Measurements from ENCODE around the gene PLOD2.

Gene PLOD2

GRCh38 chr3:146177519-146177918, 16.5 kb upstream of the PLOD2 start:
- DNase-seq: no peak
- H3K27me3 ChIP-seq: no peaks in the 10 kb centered on the region
- no peaks in the 10 kb centered on the region for H3K9me3 ChIP-seq
- H3K27ac ChIP-seq: no peak overlapping the region
- H3K36me3 ChIP-seq: peaks cover 5 to 7% (median 6%) of the 10 kb centered on the region in 3 donors
- intact Hi-C loops (cut with DNase I; ENCODE audit: low total_unique reads): no loop called here
- H3K4me1 ChIP-seq: peaks cover 0 to 7% (median 2%) of the 10 kb centered on the region in 4 donors
- no peak for TF ChIP-seq CTCF (IDR thresholded peaks at IDR 0.05)
- no peak overlapping the region for H3K4me3 ChIP-seq

DNA sequence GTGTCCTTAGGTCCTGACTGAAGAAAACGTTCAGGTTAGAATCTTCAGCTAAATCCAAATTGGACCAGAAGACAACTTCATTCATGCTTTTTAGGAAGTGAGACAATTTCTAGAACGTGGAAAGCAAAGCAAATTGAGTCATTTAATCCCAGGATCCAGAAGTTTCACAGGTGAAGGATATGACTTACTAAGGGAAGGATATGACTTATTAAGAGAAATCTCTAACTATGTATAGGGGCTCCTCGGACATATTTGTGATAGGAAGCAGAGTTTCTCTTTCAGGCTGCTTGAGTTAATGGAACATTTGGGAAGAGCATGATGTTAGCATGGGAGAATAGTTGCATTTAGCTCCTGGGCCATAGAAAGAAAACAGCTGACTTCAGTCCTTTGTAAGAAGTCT, 16.1 kb upstream of the PLOD2 start:
- peaks cover 5 to 7% (median 6%) of the 10 kb centered on the region in 3 donors for H3K36me3 ChIP-seq
- no peaks in the 10 kb centered on the region for H3K9me3 ChIP-seq
- no peak for DNase-seq
- no peak for TF ChIP-seq CTCF (IDR thresholded peaks at IDR 0.05)
- peaks cover 0 to 7% (median 2%) of the 10 kb centered on the region in 4 donors for H3K4me1 ChIP-seq
- H3K27me3 ChIP-seq: no peaks in the 10 kb centered on the region
- no peak overlapping the region for H3K4me3 ChIP-seq
- H3K27ac ChIP-seq: no peak overlapping the region
- intact Hi-C loops (cut with DNase I; ENCODE audit: low total_unique reads): no loop called here

DNA sequence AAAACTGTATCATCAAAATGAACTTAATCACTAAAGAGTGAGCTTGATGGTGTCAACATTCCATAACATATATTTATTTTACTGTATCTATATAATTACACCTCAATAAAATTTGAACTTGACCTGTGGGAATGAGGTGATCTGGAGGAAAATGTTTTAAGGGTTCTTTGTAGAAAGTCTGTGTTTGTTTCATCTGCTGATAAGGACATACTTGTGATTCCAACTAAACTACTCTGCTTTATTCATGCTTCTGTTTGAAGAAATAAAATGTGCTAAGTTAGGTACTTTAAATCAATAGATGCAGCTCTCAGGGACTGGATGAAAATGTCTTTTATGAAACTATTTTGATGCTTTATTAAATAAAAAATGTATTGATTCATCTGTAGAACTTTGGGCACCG, 11.6 kb upstream of the PLOD2 start:
- intact Hi-C loops (cut with DNase I; ENCODE audit: low total_unique reads): no loop called here

GRCh38 chr3:146170591-146170990, 9.6 kb upstream of the PLOD2 start:
- Histone ChIP-seq H3K36me3 (peaks cover 5 to 7% (median 6%) of the 10 kb centered on the region in 3 donors), H3K27me3 (no peaks in the 10 kb centered on the region), H3K4me1 (peaks cover 0 to 20% (median 16%) of the 10 kb centered on the region in 4 donors), H3K4me3 (no peak overlapping the region), H3K9me3 (no peaks in the 10 kb centered on the region), H3K27ac (no peak overlapping the region)
- no peak for TF ChIP-seq CTCF (IDR thresholded peaks at IDR 0.05)
- intact Hi-C loops (cut with DNase I; ENCODE audit: low total_unique reads): no loop called here
- no peak for DNase-seq

More for the DNA sequence above, 11.6 kb upstream of the PLOD2 start:
- no peak overlapping the region for H3K27ac ChIP-seq
- no peaks in the 10 kb centered on the region for H3K27me3 ChIP-seq
- H3K36me3 ChIP-seq: peaks cover 5 to 7% (median 6%) of the 10 kb centered on the region in 3 donors
- no peak for DNase-seq
- no peak for TF ChIP-seq CTCF (IDR thresholded peaks at IDR 0.05)
- peaks cover 0 to 5% (median under 1%) of the 10 kb centered on the region in 4 donors for H3K4me1 ChIP-seq
- H3K4me3 ChIP-seq: no peak overlapping the region
- no peaks in the 10 kb centered on the region for H3K9me3 ChIP-seq

- Histone ChIP-seq H3K36me3 (peaks cover 5 to 7% (median 6%) of the 10 kb centered on the region in 3 donors), H3K27ac (no peak overlapping the region), H3K9me3 (no peaks in the 10 kb centered on the region), H3K27me3 (no peaks in the 10 kb centered on the region), H3K4me3 (no peak overlapping the region), H3K4me1 (peaks cover 0 to 27% (median 21%) of the 10 kb centered on the region in 4 donors)
- DNase-seq: no peak
- intact Hi-C loops (cut with DNase I; ENCODE audit: low total_unique reads): no loop called here
- no peak for TF ChIP-seq CTCF (IDR thresholded peaks at IDR 0.05)
These were observed 8.9 kb upstream of the PLOD2 start for GRCh38 chr3:146169891-146170290.

DNA sequence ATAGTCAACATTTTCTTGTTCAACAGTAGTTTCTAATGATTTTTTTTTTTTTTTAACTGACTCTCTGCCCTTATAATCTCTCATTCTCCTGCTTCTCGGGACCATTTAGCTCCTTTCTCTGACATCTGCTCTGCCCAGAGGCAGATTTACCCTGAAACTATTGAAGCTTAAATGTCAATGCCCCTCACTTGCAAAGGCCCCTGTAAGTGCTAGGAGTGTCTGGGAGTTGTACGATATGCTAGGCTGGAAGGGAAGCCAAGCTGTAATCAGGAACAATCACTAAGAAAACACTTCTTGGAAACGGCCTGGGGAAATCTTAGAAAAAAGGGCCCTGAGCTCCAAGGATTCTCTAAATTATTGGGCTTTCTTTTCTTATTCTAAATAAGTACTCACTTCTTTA, 5.8 kb upstream of the PLOD2 start:
- Histone ChIP-seq H3K36me3 (no peaks in the 10 kb centered on the region), H3K27ac (peak overlapping the region; percentile 64 to 97), H3K27me3 (no peaks in the 10 kb centered on the region), H3K9me3 (no peaks in the 10 kb centered on the region), H3K4me3 (no peak overlapping the region), H3K4me1 (peaks cover 0 to 57% (median 35%) of the 10 kb centered on the region in 4 donors)
- no peak for TF ChIP-seq CTCF (IDR thresholded peaks at IDR 0.05)
- intact Hi-C loops (cut with DNase I; ENCODE audit: low total_unique reads): no loop called here
- no peak for DNase-seq
